Lower leg skin (tissue), 3 donors: ENCODE data around the gene FIBCD1.

Source experiments
- CTCF ChIP-seq, 3 donors: fragments of 450-650 bp; IDR thresholded peaks; one replicate each; pipeline ENCODE4 v1.5.1; 2016; ENCODE audit warnings: antibody characterized with exemption in 3 of 3, mild to moderate bottlenecking in 3 of 3, moderate library complexity in 2 of 3
- POLR2A ChIP-seq, 2 donors: fragments of 450-650 bp; IDR thresholded peaks; one replicate each; pipeline ENCODE4 v1.6.1; 2016 to 2017; ENCODE audit warnings: antibody characterized with exemption in 2 of 2, mild to moderate bottlenecking in 1 of 2, moderate library complexity in 1 of 2

- TF ChIP-seq CTCF (IDR thresholded peaks at IDR 0.05), result no peak
- no peak for TF ChIP-seq POLR2A (IDR thresholded peaks at IDR 0.05)
These were observed 37.4 kb downstream of the FIBCD1 start for GRCh38 chr9:130901498-130902203.
